GM03348 (cell line): ENCODE data around the gene ZWILCH.
"Not testable (repeated sequence)": the region's sequence is repeated elsewhere in the genome, so short reads cannot be mapped to it uniquely, and the experiment has no call there.

ENCODE experiments used
- DNase-seq: peaks from one replicate; pipeline ENCODE4 v3.0.0; 2012; ENCODE audit warnings: low spot score

Gene ZWILCH

DNA sequence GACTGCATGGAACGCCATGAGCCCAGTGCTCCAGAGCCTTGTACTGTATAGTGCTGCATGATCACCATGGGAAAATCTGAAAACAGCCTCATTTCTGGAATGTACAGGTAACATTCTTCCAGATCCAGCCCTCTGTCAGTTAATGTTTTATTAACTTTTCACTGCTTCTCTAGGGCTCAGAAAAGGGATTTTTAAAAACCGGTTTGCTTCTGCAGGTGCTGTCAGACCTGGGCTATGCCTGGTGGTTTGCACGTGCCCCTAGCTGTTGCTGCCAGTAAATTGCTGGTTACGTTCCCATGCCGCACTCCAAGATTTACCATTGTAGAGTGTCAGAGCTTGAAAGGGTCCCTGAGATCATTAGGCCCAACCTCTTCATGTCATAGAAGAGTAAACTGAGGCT, 16.6 kb upstream of the ZWILCH start:
- DNase-seq: no peak

DNA sequence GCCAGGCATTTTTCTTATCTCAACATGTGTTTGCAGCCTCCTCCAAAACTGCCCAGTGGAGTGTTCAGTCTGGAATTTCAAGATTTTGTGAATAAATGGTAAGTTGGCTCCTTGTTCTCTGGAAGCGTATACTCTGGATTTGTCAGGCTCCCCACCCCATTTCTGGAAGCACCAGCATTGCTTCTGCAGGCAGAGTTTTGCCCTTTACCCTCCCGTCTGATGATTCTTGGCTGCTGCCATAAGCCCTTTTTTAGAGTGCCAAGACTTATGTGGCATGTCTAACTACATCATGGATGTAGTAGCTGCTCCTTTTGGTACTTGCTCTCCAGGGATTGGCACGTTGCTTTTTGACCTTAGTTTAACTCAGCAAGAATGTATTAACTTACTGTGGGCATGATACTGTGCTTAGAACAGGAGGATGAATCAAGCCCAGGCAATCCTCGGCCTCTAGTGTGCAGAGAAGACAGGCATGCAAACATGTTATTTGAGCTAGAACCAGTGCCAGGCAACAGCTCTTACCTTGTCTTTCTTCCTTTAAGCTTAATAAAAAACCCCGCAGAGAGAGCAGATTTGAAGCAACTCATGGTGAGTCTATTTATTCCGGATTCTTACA, 15.8 kb upstream of the ZWILCH start:
- DNase-seq: no peak

DNA sequence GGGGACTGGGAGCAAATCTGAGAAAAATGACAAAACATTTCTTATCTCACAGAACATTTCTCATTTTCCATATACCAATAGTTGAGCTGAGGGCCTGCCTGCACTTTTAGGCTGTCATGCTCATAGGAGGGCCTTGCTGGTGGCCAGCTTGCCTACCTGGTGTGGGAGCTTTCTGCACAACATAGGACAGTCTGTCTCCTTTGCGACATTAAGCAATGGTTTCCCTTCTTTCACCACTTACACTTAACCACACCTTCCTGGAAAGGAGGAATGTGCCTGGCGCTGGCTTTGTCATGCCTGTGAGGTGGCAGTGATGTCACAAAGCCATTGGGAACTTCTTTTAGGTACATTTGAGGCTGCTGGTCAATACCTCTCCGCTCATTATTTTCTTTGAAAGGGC, 13.3 kb upstream of the ZWILCH start:
- no peak for DNase-seq

DNA sequence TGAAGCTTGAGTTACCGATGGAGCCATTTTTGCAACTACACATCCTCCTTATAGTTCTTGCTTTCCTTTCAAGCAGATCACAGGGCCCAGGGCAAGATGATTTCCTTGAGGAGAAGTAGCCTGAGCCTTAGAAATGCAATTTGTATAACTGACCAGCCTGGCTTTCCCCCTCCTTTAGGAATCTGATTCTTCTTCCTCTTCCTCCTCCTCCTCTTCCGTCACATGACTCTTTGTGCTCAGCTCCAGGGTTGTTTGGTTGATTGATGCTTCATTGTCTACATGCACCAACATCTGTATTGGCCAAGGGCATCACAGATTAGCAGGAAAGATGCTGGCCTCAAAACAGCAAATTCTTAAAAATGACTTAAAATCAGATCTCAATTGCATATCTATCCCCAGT, 10.9 kb upstream of the ZWILCH start:
- DNase-seq: no peak

DNA sequence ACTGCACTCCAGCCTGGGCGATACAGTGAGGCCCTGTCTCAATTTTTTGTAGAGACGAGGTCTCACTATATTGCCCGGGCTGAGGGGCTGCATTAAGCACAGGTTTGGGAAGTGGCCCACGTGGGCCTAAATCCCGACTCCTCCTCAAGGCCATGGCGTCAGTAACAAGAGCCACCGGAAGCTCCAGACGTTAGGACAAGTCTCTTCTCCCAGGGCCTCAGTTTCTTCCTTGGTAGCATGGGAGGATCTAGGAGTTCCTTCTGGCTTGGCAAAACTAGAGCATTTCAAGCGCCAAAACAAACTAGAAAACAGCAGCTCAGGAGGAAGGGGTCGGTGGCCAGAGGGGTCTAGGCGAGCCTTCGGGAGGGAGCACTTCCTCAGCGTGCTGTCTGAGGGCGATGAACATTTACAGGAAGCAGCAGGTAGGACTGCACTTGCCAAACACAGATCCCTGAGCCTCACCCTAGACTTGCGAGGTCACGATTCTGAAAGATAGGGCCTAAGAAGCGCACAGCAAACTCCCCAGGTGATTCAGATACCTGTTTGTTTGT, 8.1 kb upstream of the ZWILCH start:
- DNase-seq: no peak

DNA sequence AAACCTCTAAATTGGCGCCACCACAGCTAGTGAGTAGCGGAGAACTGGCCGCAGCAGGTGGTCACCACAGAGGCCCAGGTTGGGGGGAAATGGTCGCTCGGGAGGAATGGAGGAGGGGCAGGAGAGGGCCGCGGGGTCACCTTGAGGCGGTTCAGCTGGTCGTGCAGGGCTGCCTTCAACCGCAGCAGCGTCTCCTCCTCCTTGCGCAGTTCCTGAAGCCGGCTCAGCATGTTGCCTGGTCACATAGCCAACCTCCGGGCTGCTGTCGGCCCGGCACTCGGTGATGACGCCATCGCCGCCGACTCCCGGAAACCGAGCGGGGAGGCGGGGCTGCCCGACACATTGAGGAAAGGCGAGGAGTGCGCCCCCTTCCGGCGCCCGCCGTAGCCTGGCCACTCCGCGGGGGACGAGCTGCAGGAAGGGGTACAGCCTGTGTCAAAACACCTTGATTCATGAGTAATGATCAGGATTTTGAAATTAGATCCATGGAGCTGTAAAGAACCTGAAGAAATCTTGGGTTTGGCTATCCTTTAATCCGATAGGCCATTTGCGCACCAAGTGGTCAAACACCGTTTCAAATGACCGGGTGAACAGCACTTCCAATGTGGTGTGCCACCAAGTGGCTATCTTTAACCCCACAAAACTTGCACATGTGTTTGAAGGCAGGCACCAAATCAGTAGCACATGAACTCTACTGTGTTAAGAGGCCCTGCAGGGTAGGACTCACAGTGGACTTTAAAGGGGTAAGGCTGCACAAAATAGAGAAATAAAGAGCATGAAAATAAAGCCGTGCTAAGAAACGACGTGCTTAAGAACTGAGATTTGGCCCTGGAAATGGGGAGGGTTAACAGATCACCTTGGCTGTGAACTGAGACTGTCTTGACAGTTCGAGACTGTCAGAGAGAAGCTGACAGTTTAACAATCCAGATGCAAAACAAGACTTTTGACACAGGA, 7.3 kb upstream of the ZWILCH start, which contains the start of gene SNAPC5:
SNAPC5 (minus strand) TSS at position 261 of the 954 bp plus-strand sequence; CDS start at position 230, 31 bp downstream.
- peak; percentile 96 for DNase-seq

DNA sequence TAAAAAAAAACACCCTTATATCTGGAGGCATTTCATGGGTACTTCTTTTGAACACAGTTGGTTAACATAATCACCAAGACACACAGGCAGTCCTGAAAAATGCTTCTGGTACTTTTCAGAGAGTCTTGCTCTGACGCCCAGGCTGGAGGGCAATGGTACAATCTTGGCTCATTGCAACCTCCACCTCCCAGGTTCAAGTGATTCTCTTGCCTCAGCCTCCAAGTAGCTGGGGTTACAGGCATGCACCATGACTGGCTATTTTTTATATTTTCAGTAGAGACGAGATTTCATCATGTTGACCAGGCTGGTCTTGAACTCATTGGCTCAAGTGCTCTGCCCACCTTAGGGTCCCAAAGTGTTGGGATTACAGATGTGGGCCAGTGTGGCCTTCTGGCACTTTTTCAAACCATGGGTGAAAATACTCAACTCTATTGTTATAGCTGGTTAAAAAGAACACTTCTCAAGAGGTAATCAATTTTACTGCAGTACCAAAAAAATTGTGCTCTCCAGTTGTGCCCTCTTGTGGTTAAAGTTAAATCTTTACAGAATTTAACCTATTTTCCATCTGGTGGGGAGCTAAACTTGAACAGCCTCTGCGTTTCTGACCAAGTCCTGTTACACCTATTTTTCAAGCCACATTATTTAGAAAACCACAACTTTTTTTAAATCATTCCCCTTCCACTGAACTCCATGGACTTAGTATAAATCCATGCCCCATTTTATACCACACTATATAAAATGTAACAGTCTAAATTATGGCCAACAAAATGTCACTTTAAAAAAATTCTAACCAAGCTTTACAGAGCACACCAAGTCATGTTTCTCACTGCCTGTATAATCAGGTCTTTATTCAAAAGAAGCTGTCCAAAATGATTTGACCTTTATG, 6.4 kb upstream of the ZWILCH start:
- peak; percentile 34 for DNase-seq

DNA sequence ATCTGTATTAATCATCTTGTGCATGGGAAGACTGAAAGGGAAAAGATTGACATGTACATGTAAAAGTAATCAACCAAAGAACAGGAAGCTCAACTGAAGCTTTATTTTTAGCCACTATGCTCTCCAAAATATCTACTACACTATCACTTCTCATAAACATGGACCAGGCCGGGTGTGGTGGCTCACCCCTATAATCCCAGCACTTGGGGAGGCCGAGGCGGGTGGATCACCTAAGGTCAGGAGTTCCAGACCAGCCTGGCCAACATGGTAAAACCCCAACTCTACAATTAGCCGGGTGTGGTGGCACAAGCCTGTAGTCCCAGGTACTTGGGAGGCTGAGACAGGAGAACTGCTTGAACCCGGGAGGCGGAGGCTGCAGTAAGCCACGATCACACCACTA, 4.8 kb upstream of the ZWILCH start:
- not testable (repeated sequence) for DNase-seq

DNA sequence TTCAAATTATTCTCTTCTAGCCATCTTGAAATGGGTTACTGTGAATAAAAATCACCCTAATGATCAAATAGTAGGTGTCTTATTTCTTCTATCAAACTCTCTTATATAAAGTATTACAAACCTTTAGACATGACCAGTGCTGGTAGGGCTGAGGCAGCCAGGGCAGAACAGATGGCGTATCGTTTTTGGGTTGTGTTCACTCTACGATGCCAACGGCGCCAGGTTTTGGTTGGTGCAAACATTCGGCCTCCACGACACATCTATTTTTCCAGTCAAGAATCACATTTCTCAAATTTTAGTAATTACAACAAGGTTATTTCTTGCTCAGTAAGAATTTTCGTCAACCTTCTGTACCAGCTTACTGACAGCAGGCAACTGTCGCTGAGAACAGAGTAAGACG, 2.6 kb upstream of the ZWILCH start:
- DNase-seq: no peak

DNA sequence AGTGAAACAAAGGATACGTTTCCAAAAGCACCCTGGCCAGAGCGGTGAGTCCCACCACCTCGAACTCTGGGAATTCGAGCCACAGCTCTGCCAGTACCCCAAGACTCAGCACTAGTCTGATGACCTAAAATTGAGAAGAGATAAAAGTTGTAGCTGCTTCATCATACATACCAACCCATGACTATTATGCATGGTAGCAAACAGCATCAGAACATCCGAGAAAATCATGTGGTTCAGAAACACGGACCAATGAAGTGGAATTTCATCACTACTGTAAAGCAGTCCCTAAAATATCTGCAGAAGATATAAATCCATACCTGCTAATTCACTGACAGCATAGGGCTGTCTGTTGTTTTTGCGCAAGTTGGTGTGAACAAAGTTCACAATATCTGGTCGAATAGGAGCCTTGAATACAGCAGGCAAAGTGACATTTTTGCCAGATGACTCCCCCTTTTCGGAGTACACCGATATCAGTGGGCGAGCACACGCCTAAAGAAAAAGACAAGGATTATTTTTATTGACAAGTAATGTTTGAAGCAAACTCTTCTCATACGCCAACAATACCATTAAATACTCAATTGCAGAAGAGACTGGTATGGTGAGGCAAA, 2.0 kb upstream of the ZWILCH start:
- peak; percentile 19 for DNase-seq

DNA sequence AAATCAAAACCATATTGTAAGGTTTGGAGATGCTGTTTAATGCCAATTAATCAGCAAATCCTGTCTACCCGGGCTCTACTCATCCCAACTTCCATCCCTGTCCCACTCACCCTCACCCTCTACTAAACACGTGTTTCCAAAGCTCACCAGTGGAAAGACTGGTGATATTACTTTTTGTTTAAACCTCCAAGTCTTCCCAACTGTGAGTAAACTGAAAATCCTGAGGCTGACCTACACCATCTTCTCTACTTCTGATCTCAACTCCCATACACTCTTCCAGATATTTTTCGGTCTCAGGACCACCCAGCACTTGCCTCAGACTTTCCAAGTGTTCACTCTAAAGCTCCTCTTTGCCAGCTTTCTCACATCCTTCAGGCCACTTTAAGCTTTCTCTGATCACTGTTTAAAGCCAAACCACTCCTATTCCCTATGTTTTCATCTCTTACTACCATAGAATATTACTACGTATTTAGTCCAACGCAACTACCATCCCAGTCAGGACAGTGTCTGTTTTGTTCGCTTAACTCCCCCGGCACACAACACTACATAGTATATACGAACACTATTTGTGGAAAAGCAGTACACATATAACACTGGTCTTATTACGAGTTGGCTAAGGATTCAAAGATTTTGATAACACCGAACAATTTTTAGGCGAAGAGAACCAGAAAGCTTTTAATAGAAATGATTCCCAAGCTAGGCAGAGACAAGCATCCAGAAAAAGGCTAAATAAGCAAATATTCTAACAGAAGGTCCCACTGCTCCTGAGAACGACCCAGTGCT, 1.2 kb upstream of the ZWILCH start:
- peak; percentile 36 for DNase-seq

DNA sequence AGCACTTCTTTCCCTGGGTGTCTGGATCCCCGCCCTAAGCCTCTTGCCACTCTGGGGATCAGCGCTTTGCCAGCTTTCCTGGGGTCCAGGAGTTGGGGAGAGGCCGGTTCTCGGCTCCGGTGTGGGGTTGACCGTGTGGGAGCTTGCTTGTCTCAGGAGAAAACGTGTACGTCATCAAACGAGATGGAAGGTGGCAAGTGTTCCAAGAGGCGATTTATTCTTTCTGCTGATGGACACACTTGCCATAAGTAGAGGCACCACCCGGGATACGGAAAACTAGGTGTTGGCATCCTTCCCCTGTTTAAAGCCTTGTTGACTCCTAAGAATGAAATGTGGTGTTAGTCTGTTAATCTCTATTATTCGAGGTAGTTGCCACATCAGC, 295 bp downstream of the ZWILCH start:
- DNase-seq: no peak

DNA sequence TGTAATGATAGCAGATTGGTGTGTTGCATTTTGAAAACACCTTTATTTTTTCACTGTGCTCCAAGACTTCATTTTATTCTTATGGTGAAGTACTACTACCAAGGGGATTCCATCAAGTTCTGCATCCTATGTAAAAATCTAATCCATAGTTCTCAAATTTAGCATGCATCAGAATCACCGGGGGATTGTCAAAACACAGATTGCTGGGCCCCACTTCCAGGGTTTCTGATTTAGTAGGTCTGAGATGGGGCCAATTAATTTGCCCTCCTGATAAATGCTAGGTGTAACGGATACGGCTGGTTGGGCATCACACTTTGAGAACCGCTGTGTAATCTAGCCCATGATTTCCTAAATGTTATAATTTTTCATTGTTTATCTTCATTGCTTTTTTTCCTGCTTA, 692 bp downstream of the ZWILCH start:
- no peak for DNase-seq

DNA sequence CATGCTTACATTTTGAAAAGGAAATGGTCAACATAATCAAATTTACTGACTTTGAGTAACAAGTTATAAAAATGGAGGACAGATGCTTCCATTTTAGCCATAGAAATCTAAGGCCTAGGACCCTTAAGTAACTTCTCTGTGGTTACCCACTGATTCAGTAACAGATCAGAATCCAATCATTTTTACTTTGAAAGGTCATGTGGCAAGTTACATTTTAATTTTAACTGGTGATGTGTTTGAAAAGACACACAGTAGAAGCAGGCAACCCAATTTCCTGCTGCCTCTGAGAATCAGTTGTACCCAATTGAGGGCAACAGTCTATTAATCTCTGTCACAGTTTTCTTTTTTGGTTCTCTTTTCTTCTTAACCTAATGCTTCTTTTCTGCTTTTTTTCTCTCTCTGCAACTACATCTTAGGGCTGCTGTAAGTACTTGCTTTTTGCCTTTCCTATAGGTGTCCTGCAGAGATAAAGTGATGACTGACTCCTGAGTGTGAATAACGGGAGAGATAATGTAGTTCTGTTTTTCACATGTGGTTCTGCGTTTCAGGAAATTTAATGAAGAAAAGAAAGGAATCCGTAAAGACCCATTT, 3.3 kb downstream of the ZWILCH start:
- no peak for DNase-seq

DNA sequence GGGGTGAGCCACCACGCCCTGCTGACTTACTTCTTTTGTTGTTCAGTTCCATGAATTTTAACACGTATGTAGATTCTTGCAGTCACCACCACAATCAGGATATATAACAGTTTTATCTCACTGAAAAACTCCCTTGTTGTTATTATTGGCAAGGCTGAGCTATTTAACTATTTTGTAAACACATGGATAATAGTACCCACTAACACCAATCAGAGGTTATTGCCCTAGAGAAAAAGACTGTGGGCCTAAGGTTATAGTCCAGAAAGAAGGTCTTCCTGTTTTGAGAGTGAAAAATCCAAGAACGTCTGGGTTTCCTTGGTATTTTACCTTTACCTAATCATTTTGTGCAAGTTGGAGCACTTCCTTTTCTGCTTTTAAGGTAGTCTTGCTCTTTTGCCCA, 9.5 kb downstream of the ZWILCH start:
- no peak for DNase-seq

DNA sequence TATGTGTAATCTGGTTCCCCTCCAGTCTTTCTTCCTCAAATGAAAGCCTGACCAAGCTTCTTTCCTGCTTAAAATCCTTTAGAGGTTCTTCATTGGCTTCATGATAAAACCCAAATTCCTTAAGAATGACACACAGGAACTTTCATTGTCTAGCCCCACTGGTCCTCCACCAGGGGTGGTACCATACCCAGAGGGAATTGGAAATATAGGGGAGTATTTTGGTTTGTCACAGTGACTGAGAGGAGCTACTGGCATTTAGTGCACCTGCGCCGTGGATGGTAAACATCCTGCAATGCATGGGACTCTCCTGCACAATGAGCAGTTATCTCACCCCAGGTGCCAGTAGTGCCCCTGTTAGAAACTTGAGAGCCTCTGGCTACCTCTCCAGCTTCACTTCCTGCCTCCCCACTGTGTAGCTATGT, 10.8 kb downstream of the ZWILCH start:
- peak; percentile 50 for DNase-seq

DNA sequence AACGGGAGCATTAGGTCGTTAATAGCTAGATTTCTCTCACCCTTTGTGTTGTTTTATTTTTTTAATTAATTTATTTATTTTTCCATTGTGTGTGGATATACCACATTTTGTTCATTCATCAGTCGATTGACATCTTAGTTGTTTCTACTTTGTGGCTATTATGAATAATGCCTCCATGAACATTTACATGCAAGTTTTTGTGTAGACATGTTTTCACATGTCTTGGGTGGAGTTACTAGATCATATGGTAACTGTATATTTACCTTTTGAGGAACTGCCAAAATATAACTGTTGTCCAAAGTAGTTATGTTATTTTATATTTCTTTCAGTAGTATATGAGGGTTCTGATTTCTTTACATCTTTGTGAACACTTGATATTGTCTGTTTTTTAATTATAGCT, 18.8 kb downstream of the ZWILCH start:
- no peak for DNase-seq

DNA sequence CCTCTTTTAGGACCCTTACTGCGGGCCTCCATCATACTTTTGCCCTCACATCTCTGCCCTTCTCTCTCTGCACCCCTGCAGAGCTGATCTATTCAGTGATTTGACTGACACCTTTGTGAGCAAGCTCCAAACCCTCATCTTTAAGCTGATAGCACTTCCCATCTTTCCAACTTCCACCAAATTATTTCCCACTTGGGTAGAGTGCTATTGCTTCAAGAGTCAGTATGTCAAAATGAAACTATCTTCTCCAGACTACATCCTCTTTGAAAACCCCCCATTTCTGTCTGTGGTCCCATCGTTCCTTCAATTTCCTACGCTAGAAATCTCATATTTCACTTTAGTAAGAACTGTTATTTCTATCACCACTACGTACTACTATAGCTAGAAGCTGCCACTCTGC, 19.7 kb downstream of the ZWILCH start:
- DNase-seq: no peak

DNA sequence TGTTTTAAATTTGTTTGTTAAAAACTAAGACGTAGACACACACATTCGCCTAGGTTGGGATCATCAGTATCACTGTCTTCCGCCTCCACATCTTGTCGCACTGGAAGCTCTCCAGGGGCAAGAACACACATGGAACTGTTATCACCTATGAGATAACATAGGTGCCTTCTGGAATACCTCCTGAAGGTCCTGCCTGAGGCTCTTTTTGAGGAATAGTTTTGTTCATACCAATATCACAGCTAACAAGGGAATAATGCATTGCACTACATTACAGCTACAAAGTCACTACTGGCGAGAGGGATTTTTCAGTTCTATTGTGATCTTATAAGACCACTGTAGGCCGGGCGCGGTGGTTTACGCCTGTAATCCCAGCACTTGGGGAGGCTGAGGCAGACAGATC, 29.9 kb downstream of the ZWILCH start:
- DNase-seq: no peak

DNA sequence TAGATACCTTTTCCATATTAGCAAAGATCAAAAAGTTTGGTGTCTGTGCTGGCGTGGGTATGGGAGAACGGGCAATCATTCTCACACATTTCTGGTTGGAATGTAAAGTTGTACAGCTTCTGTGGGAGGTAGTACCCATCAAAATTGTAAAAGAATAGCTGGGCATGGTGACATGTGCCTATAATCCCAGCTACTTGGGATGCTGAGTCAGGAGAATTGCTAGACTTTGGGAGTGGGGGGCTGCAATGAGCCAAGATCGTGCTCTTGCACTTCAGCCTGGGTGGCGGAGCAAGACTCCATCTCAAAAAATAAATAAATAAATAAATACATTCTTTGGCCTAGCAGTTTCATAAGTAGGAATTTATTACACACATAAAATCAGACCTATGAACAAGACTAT, 37.8 kb downstream of the ZWILCH start:
- DNase-seq: no peak

DNA sequence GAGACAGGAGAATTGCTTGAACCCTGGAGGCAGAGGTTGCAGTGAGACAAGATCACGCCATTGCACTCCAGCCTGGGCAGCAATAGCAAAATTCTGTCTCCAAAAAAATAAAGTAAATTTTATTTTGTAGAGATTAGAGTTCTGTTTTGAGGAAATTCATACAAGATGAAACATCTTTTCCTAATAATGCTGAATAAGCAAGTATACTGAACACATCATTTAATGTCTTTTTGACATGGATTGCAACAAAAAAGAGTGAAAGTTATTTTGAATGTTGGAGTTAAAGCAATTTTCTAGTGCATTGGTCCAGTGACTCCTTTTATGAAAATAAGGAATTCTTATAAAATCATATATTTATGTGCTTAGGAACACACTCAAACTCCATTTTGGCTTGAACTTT, 40.1 kb downstream of the ZWILCH start:
- no peak for DNase-seq
